MCF 10A (cell line): ENCODE data around the gene ATP6V0E2. TPM values are rescaled to one million over a fixed set of nuclear protein-coding genes. Genes with fewer than 3 reads are reported as not detected.

Experiments used
- BruUV-seq: library from RNA; stranded (reverse); fragments of 400-500 nt; replicated peaks from 2 replicates; lab custom pipeline; 2021; lab: Mats Ljungman, UMichigan
- CTCF ChIA-PET: fragments of 300-600 bp; sonication (Branson Sonifier 250); formaldehyde crosslinking; extraction: SDS; loops from one replicate; lab custom pipeline; 2021; ENCODE audit warnings: antibody characterized with exemption, inconsistent platforms; lab: Yijun Ruan, JAX
- POLR2A ChIA-PET: fragments of 300-600, 350-650 bp; sonication (Branson Sonifier 250); formaldehyde crosslinking; extraction: SDS; loops from one replicate; lab custom pipeline; 2020; ENCODE audit warnings: antibody characterized with exemption, inconsistent platforms; lab: Yijun Ruan, JAX
- DNase-seq: peaks from one replicate; pipeline ENCODE4 v3.0.0-alpha.2; 2018; ENCODE audit not compliant: unreplicated experiment
- H3K27ac Mint-ChIP-seq: one replicate; pipeline ENCODE4 v1.8.0; 2022; ENCODE audit warnings: mild to moderate bottlenecking, low read depth, mixed read lengths; ENCODE audit not compliant: unreplicated experiment
- H3K27me3 Mint-ChIP-seq: one replicate; pipeline ENCODE4 v1.8.0; 2022; ENCODE audit warnings: mixed read lengths; ENCODE audit not compliant: insufficient read depth, unreplicated experiment
- H3K36me3 Mint-ChIP-seq: one replicate; pipeline ENCODE4 v1.8.0; 2022; ENCODE audit warnings: mild to moderate bottlenecking, moderate library complexity, mixed read lengths; ENCODE audit not compliant: insufficient read depth, unreplicated experiment
- H3K4me1 Mint-ChIP-seq: one replicate; pipeline ENCODE4 v1.8.0; 2022; ENCODE audit warnings: mixed read lengths; ENCODE audit not compliant: insufficient read depth, unreplicated experiment
- H3K4me3 Mint-ChIP-seq: one replicate; pipeline ENCODE4 v1.8.0; 2022; ENCODE audit warnings: mild to moderate bottlenecking, moderate library complexity, mixed read lengths; ENCODE audit not compliant: unreplicated experiment
- H3K9me3 Mint-ChIP-seq: one replicate; pipeline ENCODE4 v1.8.0; 2022; ENCODE audit warnings: mixed read lengths; ENCODE audit not compliant: unreplicated experiment
- intact Hi-C: fragments of 100-400 bp; cut with micrococcal nuclease; formaldehyde crosslinking; loops from 2 replicates; pipeline ENCODE4 v1.14.1; 2022
- total RNA-seq: library from RNA; stranded (reverse); gene quantifications from 2 replicates; pipeline ENCODE4 v1.2.3, GENCODE V29; 2022
- TF ChIP-seq, protein P1 (sequence below): fragments of 200-600 bp; IDR thresholded peaks from one replicate; pipeline ENCODE4 v1.8.0; 2022; ENCODE audit warnings: antibody characterized with exemption, mild to moderate bottlenecking; ENCODE audit not compliant: unreplicated experiment

The ATP6V0E2 gene
- total RNA-seq, 1 experiment from 2014 or later = 8.6 TPM

DNA sequence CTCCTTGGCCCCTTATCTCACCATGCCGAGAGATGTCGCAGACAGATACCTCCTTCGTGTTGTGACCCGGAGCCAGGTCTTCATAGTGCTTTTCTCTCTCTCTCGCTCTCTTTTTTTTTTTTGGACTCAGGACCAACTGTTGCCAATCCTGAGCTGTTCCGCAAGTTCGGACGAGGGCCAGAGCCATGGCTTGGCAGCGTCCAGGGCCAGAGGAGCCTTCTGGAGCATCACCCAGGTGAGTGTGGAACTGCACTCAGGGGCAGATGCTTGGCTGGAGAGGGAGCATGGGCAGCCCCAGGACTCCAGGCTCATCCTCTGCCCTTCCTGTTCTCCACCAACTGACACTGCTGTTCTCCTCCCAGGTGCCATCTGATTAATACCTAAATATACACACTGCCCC, 27.7 kb upstream of the ATP6V0E2 start:
- Mint-ChIP-seq H3K4me3 (no peak overlapping the region), H3K27ac (no peak overlapping the region), H3K36me3 (peaks cover 14% of the 10 kb centered on the region), H3K27me3 (no peaks in the 10 kb centered on the region), H3K4me1 (peaks cover 5% of the 10 kb centered on the region), H3K9me3 (no peaks in the 10 kb centered on the region)
- no TSS peak for BruUV-seq
- POLR2A ChIA-PET = no interaction called here
- DNase-seq = no peak
- TF ChIP-seq, protein P1, sequence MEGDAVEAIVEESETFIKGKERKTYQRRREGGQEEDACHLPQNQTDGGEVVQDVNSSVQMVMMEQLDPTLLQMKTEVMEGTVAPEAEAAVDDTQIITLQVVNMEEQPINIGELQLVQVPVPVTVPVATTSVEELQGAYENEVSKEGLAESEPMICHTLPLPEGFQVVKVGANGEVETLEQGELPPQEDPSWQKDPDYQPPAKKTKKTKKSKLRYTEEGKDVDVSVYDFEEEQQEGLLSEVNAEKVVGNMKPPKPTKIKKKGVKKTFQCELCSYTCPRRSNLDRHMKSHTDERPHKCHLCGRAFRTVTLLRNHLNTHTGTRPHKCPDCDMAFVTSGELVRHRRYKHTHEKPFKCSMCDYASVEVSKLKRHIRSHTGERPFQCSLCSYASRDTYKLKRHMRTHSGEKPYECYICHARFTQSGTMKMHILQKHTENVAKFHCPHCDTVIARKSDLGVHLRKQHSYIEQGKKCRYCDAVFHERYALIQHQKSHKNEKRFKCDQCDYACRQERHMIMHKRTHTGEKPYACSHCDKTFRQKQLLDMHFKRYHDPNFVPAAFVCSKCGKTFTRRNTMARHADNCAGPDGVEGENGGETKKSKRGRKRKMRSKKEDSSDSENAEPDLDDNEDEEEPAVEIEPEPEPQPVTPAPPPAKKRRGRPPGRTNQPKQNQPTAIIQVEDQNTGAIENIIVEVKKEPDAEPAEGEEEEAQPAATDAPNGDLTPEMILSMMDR = no peak
- CTCF ChIA-PET = no interaction called here
- intact Hi-C loops = no loop called here

DNA sequence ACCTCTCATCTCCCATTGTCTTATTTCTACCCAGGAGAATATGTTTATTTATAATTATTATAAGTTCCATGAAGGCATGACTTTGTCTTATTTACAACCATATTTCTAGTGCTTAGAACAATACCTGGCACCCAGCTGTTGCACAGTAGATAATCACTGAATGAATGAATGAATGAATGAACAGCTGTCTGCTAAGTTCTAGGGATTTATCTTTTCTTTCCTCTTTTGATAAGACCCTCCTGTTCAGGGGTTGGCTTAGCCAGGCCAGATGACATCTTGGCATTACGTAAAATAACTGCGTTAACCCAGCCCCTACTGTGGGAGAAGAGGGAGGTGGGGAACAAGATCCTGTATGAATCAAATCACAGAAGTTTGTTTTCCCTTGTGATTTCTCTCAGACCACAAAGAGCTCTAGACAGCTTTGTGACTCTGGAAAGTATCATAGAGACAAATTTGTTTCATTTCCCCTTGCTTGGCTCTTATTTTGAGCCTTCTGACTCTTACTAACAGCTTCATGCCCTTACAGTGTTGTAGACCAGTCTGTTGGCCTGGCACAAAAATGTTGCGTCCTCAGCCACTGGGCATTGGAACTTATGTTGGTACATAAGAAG, 27.2 kb upstream of the ATP6V0E2 start:
- ChIA-PET POLR2A (no interaction called here), CTCF (no interaction called here)
- no peaks in the 10 kb centered on the region for H3K9me3 Mint-ChIP-seq
- no peak overlapping the region for H3K27ac Mint-ChIP-seq
- no peaks in the 10 kb centered on the region for H3K27me3 Mint-ChIP-seq
- H3K4me3 Mint-ChIP-seq = no peak overlapping the region
- DNase-seq = no peak
- H3K4me1 Mint-ChIP-seq = peaks cover 5% of the 10 kb centered on the region
- peaks cover 14% of the 10 kb centered on the region for H3K36me3 Mint-ChIP-seq
- BruUV-seq = no TSS peak
- TF ChIP-seq, protein P1 = no peak
- intact Hi-C loops = no loop called here

GRCh38 chr7:149849174-149849573, 24.6 kb upstream of the ATP6V0E2 start:
- peaks cover 3% of the 10 kb centered on the region for H3K4me1 Mint-ChIP-seq
- intact Hi-C loops = no loop called here
- H3K27ac Mint-ChIP-seq = no peak overlapping the region
- no peak overlapping the region for H3K4me3 Mint-ChIP-seq
- no peaks in the 10 kb centered on the region for H3K9me3 Mint-ChIP-seq
- no TSS peak for BruUV-seq
- ChIA-PET POLR2A (interaction anchor here (0.7 to 1.1 kb wide), 2 partner anchors 78 to 247 kb away, joined by 3 to 5 read pairs; no protein-coding TSS in a partner anchor), CTCF (interaction anchor here (0.5 to 1.4 kb wide), 4 partner anchors 9 to 943 kb away, joined by 3 to 6 read pairs (median 3); no protein-coding TSS in a partner anchor)
- peaks cover 14% of the 10 kb centered on the region for H3K36me3 Mint-ChIP-seq
- DNase-seq = no peak
- TF ChIP-seq, protein P1 = no peak
- no peaks in the 10 kb centered on the region for H3K27me3 Mint-ChIP-seq

DNA sequence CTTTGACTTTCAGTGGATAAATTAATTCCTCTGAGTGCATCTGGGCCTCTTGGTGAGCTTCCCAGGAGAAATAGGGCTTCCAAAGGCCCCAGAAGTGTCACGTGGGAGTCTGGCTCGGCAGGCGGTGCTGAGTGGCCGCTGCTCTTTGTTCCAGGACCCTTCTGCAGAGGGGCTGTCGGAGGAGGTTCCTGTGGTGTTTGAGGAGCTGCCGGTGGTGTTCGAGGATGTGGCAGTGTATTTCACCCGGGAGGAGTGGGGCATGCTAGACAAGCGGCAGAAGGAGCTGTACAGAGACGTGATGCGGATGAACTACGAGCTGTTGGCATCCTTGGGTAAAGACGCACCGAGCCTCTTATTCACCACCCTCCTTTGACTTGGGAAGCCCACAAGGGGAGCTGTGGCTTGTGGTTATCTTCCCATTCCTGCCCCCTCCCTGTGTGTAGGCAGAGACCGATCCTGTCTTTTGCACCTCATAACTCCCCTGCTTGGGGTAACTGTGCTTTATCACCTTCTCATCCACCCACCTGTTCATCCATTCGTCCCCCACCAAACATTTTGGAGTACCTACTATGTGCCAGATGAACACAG, 23.7 kb upstream of the ATP6V0E2 start:
- H3K4me1 Mint-ChIP-seq = peaks cover 11% of the 10 kb centered on the region
- H3K27ac Mint-ChIP-seq = no peak overlapping the region
- ChIA-PET POLR2A (interaction anchor here (0.7 to 1.1 kb wide), 2 partner anchors 79 to 248 kb away, joined by 3 to 5 read pairs; no protein-coding TSS in a partner anchor), CTCF (interaction anchor here (1.0 to 1.4 kb wide), 2 partner anchors 10 to 19 kb away, joined by 3 to 6 read pairs; no protein-coding TSS in a partner anchor)
- H3K36me3 Mint-ChIP-seq = peaks cover 14% of the 10 kb centered on the region
- TF ChIP-seq, protein P1 = no peak
- H3K4me3 Mint-ChIP-seq = no peak overlapping the region
- no peaks in the 10 kb centered on the region for H3K9me3 Mint-ChIP-seq
- intact Hi-C loops = no loop called here
- no peaks in the 10 kb centered on the region for H3K27me3 Mint-ChIP-seq
- BruUV-seq = no TSS peak
- no peak for DNase-seq
